HG03175 (cell line): ENCODE data around the gene RASSF1.

Source experiments
- ATAC-seq: cut with Tn5 transposase; IDR thresholded peaks from one replicate; pipeline ENCODE4 v1.9.1; 2021; ENCODE audit warnings: mild to moderate bottlenecking, moderate library complexity; ENCODE audit not compliant: unreplicated experiment

Gene RASSF1, protein sequence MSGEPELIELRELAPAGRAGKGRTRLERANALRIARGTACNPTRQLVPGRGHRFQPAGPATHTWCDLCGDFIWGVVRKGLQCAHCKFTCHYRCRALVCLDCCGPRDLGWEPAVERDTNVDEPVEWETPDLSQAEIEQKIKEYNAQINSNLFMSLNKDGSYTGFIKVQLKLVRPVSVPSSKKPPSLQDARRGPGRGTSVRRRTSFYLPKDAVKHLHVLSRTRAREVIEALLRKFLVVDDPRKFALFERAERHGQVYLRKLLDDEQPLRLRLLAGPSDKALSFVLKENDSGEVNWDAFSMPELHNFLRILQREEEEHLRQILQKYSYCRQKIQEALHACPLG

DNA sequence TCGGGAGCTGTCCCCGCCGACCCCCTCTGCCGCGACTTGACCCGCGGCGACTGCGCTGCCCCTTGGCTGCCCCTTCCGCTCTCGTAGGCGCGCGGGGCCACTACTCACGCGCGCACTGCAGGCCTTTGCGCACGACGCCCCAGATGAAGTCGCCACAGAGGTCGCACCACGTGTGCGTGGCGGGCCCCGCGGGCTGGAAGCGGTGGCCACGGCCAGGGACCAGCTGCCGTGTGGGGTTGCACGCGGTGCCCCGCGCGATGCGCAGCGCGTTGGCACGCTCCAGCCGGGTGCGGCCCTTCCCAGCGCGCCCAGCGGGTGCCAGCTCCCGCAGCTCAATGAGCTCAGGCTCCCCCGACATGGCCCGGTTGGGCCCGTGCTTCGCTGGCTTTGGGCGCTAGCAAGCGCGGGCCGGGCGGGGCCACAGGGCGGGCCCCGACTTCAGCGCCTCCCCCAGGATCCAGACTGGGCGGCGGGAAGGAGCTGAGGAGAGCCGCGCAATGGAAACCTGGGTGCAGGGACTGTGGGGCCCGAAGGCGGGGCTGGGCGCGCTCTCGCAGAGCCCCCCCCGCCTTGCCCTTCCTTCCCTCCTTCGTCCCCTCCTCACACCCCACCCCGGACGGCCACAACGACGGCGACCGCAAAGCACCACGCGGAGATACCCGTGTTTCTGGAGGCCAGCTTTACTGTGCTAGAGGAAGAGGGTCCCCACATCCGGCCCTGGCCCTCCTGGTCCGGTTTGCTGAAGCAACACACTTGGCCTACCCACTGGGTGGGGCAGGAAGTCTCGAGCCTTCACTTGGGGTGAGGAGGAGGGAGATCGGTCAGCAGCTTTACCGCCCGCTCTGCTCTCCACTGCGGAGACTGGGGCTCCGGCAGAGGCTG is at the start of gene RASSF1:
TSS of gene RASSF1 (minus strand) at position 389 of the 882 bp plus-strand sequence. CDS start at position 358, 31 bp downstream.
- peak; percentile 23 for ATAC-seq

DNA sequence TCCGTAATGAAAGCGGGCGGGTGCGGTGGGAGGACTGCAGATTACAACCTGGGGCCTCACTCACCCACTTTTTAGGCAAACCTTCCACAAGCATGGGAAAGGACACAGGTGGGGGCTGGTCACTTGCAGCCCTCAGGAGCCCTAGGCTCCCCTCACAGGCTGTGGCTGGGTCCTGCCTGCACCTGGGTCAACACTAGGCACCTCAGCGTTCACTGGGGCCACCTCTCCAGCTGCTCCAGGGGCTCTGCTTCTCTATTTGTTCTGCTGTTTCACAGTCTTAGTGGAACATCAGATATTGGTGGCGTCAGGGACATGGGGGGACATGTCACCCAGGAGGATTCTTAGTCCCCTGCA is 48.8 kb upstream of the RASSF1 start:
- ATAC-seq: no peak

DNA sequence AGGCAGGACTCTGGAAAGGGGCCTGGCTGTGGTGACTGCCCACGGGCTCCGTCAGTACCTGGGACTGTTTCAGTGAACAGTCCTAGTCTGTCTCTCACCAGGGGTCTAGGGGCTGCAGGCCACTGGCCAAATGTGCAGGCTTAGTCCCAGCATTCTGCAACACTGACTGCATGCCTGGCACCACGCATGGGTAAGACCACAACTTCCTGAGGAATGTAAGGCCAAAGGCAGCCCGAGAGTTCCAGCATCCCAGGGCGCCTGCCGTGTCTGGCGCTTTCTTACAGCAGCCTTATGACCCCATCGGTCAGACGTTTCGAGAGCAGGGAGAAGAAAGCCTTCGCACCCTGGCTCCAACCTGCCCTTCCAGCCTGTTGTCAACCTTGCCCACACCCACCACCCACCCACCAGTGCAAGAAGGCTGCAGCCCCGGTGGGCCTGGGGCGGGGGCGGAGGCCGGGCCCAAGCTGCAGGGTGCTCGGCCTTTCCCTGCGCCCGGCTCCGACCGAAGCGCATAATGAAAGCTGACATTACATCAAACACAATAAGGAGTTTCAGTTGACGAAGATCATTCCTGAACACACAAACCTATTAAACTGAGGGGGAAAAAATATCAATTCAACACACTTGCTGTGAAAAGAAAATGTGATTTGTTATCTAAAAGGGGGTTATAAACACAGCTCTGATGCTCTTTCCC is 48.2 kb upstream of the RASSF1 start:
- ATAC-seq: no peak

DNA sequence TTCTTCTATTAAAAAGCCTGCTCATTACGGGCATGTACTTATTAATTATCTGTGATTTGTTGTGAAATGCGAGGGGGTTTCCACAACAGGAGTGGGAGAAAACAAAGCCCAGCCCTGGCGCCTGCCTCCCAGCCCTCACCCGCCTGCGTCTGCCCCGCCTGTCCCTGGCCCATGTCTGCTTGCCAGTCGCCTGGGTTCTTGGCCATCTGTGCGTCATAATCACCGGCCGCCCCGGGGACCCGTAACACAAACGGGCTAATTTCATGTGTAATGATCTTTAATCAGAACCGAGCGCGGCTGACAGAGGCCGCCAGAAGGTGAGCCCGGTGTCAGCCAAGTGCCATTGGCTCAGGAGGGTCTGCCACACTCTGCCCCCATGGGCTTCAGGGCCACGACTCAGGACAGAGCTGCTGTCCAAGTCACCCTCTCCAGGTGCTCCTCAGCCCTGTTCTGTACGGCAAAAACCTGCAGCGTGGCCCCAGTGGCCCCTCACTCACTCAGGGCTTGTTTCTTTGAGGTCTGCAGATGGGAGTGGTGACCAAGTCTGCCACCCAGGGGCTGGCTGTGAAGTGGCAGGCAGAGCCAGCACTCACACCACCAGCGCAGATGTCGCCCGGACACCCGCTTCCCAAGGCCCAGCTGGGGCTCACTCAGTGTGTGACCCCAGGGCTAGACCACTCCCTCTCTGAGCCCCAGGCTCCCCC is 47.5 kb upstream of the RASSF1 start:
- ATAC-seq: no peak

DNA sequence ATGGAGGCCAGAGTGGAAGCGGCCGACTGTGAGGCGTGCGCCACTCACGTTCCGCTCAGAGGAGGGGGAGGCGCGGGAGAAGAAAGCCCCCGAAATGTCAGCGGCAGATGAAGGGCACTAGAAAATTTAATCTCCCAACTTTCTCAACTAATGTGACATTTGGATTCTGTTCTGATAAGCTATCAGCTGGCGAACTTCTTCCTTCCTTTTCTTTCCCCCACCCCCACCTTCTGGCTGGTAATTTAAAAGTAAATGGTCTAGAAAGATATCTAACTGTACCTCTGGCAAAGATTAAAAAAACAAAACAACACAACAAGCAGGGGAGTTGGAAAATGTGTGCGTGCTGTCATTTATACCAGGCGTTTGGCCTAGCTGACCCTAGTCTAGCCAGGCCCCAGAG is 45.1 kb upstream of the RASSF1 start:
- no peak for ATAC-seq

DNA sequence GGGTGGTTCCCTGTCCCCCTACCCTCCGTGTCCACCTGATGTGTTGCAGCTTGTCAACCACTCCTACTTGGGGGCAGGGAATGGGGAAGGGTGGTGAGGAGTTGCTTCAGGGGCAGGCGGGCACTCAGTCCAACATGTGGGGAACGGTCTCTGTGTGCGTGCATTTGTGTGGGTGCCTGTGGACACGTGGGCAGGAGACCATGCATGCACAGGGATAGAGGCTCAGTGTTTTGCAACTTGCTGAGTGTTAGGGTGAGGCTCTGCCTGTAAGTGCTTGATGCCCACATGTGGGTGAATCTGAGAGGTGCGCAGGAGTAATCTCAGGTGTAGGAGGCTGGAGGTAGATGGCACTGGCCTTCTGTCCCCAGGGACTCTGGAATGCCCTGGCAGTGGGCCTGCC is 43.1 kb upstream of the RASSF1 start:
- no peak for ATAC-seq

DNA sequence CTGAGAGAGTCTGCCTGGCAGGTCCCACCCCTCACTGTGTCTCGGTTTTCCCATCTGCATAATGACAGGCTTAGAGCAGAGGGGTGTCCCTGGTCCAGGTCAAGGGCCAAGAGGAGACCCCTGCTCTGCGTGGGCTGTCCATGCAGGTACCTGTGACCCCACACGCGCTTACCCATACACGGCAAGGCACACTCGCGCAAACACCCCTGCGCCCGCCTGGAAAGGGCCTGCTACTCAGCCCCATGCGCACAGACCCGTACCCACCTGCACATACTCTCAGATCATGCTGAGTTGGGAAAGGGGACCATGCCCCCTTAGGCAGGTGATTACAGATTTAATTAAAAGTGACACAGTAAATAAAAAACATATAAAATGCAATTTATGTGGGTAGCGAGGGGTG is 42.1 kb upstream of the RASSF1 start:
- ATAC-seq: no peak

DNA sequence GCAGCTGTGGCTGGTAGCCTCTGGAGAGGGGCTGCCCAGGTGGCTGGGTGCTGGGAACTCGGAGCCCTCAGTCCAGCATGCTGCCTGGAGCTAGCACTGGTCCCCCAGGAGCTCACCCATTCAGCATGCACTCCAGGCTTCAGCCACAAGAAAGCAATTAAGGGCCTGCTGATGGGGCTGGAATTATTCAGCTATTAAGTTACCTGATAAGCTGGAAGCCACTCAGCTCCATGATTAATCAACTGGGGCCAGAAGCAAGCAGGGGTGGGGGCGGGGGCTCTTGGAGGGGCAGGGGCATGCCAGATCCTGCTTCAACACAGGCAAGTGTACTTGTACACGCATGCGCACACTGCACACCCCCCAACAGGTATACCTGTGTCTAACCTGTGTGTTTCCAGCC is 40.7 kb upstream of the RASSF1 start:
- no peak for ATAC-seq

DNA sequence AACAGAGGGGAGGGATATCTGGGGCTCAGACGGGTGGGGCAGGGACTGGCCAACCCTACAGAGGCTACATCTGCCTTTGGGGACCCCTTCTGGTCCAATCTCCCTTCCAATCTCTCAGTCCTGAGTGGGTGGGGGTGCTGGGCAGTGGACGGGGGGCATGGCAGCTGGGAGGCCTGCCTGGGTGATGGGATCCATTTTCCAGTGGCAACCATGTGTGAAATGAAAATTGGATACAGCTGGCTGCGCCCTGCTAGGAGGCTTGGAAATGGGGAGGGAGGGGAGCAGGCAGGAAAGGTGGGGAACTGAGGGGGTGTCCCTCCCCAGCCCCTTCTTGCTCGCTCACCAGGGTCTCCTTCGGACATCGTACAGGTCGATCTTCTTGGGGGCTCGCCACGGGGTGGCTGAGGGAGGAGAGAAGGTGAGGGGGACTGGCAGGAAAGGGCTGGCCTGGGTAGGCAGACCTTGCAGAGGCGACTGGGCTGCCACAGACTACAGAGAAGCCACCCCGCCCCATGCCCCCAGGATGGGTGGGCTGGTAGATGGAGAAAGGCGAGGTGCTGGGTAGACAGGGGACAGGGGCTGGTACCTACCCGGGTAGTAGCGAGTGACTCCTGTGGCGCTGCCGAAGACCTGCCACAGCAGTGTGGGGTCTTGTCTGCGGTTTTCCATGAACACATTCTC is 39.9 kb upstream of the RASSF1 start:
- ATAC-seq: no peak

DNA sequence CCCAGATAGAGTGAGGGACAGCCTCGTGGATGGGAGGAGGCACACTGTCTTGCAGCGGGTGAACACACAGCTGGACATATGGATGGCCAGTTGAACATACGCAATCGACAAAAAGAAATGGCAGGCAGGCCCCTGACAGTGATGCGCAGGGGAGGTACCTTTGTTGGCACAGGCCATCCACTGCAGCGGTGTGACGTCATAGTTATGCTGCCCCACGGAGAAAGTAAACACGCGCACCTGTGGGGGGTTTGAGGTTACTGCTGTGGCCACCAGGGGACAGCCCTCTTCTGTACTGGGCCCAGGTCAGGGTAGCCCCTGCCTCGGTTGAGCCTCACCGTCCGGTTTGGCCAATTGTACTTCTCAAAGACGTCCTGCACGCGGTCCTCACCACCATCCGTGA is 38.1 kb upstream of the RASSF1 start:
- no peak for ATAC-seq

DNA sequence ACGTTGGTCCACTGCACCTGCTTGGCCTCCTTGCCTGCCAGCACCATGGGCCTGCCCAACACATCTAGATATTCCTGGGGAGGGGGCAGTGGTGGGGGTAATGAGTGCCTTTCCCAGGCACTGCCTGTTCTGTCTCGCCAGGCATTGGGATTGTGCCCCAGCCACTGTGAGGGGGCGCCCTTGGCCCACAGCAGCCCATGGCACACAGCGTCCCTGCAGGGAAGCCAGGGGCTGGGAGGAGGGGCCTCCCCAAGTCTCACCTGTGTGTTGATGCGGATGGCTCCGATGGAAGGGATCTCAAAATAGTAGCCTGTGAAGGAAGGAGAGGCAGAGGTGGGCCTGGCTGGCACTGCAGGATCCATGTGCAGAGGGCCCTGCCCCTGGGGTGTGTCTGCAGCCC is 37.4 kb upstream of the RASSF1 start:
- ATAC-seq: no peak

DNA sequence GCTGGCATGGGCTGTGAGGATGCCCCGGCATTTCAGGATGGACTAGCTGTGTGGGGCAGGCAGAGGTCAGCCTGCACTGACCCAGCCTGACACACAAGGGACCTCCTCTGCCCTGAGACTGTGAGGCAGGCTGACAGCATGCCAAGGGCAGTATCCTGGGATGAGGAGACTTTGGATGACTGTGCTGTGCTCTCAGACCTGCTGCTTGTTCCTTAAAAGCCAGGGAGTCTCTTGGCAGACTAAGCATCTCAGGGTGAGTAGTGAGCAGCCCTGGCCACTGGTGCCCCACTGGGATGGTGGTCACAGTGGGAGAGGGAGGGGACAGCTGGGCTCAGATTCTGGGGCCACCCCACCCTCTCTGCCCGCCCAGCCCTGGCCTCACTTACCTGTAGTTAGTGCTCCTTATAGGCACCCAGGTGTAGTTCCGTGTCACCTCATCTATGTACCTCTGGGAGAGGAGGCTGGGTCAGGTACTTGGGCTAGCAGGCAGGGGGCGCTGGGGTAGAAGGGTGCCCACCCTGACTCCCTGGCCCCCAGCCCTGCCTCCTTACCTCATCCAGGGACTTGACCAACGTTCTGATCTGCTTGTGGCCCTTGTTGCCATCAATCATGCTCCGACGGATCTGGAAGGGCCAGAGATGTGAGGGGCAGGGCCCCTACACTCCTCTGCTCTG is 34.8 kb upstream of the RASSF1 start:
- ATAC-seq: no peak

DNA sequence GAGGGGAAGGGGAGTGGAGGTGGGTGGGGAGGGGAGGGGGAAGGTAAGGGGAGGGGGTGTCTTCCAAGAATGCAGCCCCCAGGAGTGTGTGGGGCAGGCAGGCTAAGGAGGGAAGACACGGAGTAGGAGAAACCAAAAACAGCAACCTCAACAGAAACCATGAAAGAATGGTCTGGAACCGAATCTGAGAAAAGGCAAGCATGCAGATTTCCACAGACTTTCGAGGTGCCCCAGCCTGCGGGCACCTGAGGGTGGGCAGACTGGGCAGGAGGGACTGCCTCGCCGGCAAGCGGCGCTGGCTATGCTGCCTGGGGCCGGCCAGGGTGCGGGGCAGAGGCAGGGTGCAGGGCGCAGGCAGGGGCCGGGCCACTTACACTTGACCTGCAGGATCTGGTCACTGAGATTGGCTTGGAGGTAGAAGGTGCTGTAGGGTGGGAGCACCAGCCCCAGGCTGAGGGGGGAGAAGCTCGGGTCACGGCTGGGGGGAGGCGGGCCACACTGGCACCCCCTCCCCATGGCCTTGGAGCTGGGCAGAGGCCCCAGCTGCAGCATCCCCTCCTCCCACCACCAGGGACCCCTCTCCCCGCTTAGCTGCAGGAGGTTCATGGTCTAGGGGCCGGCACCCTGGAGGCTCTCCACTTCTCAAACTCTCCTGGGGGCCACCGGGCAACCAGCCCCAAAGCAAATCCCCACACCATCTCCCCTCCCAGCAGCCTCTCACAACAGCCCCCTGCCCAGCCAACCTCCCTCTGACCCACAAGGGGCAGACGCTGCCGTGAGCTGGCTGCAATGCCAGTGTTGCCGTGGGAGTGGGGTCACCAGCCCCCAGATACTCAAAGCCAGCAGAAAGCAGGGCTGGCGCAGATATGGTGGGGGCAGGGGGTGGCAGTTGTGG is 34.0 kb upstream of the RASSF1 start:
- no peak for ATAC-seq

DNA sequence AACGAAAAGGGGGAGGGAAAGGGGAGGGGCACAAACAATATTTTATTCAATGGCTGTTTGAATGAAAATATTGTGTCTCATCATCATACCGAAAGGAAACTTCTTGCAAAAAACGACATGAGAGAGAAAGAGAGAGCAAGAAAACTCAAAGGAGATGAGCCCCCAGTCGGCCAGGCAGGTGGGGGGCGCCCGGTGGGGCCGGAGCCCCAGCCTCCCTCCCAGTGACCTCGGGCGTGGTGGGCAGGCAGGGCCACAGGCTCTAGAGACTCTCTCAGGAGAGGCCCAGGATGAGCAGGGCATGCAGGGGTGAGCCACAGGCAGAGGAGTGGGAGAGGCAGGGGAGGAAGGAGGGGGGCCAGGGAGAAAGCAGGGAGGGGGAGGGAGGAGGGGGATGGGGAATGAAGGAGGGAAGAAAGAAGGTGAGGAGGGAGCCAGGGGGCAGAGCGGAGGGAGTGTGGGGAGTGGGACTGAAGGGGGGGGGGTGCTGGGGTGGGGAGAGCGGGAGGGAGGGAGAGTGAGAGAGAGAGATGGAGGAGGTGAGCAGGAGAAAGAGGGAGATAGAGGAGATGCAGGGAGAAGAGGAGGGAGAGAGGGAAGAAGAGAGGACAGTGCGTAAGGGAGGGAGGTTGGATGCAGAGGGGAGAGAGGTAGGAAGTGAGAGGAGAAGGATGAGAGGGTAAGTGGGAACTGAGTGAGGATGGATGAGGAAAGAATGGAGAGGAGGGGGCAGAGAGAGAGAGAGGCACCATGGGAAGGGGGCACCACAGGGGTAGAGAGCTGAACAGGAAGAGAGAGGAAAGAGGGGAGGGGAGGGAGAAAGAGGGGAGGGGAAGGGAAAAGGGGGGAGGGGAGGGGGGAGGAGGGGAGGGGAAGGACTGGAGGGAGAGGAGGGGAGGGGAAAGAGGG is 32.8 kb upstream of the RASSF1 start:
- no peak for ATAC-seq

DNA sequence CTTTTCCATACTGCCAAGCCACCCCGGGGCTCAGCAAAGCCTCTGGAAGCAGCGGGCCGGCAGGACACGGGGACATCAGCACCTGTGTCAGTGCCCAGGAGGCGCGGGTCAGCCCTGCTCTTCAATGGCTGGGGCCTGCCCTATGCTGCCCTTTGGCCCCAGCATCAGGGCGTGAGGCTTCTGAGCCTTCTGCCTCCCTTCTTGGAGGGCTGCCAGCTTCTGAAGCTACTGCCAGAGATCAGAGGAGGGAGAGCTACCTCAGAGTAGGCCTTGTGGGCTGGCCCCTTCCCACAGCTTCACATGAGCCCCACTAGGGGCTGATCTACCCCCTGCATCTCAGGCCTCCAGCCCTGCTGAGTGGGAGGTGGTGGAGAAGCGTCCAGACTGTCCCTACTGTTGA is 31.7 kb upstream of the RASSF1 start:
- no peak for ATAC-seq

DNA sequence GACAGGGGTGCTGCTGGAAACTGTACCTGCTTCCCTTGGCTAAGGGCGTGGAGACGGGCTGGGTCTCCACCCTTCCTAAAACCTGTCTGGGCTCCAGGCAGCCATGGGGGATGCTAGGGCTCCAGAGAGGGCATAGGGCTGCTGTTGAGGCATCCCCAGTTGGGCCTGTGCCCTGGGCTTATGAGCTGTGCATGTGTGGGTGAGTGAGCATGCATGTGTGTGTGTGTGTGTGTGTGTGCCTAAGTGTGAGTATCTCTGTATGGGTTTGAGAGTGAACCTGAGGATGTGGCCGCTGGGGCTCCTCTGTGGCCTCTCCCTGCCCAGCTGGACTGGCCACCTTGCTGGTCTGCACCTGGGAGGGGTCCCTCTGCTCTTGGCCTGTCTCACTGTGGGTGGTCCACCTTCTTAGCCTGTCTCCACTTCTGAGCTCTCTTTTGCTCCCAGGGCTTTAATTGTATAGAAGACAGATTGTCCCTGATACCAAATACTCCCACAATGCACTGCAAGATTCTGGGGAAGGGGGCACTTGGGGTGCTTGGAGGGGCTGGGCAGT is 30.6 kb upstream of the RASSF1 start:
- no peak for ATAC-seq

DNA sequence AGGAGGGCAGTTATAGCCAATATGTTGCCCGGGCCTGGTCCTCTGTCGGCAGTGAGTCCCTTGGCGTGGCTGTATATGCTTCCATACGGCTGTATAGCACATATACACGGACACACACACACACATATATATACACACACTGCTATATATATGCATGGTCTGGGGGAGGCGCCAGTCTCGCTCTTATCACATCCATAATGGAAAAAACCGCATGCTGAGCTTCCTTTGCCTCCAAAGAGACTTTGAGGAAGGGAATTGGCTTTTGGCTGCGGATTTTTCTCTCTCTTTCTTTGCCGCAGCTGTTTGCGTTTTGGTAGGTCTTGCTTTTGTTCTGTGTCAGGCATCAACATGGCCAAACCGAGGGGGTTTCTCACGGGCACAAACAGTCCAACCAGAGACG is 30.0 kb upstream of the RASSF1 start:
- no peak for ATAC-seq
